Stimulated activated CD4-positive, alpha-beta T cell treated with anti-CD3 and anti-CD28 coated beads, Interleukin-1b, Interleukin-23, amount 100 ng/mL, for 24 hours (primary cell): ENCODE results near the gene CYP11A1.

ENCODE experiments used
- DNase-seq, 4 experiments: peaks; one replicate each; pipeline ENCODE4 v3.0.0-alpha.2; 2020; ENCODE audit warnings: low read depth in 4 of 4, low spot score in 1 of 4

CYP11A1 gene

GRCh38 chr15:74328331-74329056, 39.0 kb downstream of the CYP11A1 start:
- no peak for DNase-seq

- DNase-seq = no peak
These were observed 39.7 kb downstream of the CYP11A1 start for GRCh38 chr15:74327756-74328155.

- no peak for DNase-seq
These were observed 40.7 kb downstream of the CYP11A1 start for GRCh38 chr15:74326746-74327145.

GRCh38 chr15:74324714-74325113, 42.7 kb downstream of the CYP11A1 start:
- no peak for DNase-seq

- peak in 3 of 4 experiments; percentile 19 to 43 (median 41) for DNase-seq
These were observed 44.8 kb downstream of the CYP11A1 start for GRCh38 chr15:74322558-74323180.

- peak in 1 of 4 experiments; percentile 28 for DNase-seq
These were observed 46.8 kb downstream of the CYP11A1 start for GRCh38 chr15:74320352-74321247.

GRCh38 chr15:74319596-74320351, 47.7 kb downstream of the CYP11A1 start:
- no peak for DNase-seq

GRCh38 chr15:74319138-74319460, 48.3 kb downstream of the CYP11A1 start:
- no peak for DNase-seq

- DNase-seq = no peak
These were observed 48.9 kb downstream of the CYP11A1 start for GRCh38 chr15:74318376-74319137.

- DNase-seq = no peak
These were observed 49.5 kb downstream of the CYP11A1 start for GRCh38 chr15:74317820-74318375.

GRCh38 chr15:74316141-74316540, 51.3 kb downstream of the CYP11A1 start:
- DNase-seq = no peak

- no peak for DNase-seq
These were observed 51.8 kb downstream of the CYP11A1 start for GRCh38 chr15:74315626-74316025.

- peak in 1 of 4 experiments; percentile 10 for DNase-seq
These were observed 52.5 kb downstream of the CYP11A1 start for GRCh38 chr15:74314795-74315438.

GRCh38 chr15:74313889-74314288, 53.6 kb downstream of the CYP11A1 start:
- no peak for DNase-seq

- DNase-seq = no peak
These were observed 54.9 kb downstream of the CYP11A1 start for GRCh38 chr15:74312445-74313007.

GRCh38 chr15:74311734-74312444, 55.6 kb downstream of the CYP11A1 start:
- DNase-seq = no peak

GRCh38 chr15:74307827-74308811, 59.3 kb downstream of the CYP11A1 start:
- DNase-seq = no peak
